Adrenal gland (tissue), 12 donors: ENCODE measurements around the gene XPNPEP2. TPM values are rescaled to one million over a fixed set of nuclear protein-coding genes. Genes with fewer than 3 reads are reported as not detected.
"Not testable (repeated sequence)": the region's sequence is repeated elsewhere in the genome, so short reads cannot be mapped to it uniquely, and the experiment has no call there.

Experiments used
- DNase-seq, 7 donors: peaks; one replicate each; pipeline ENCODE4 v3.0.0-alpha.2; 2019 to 2020
- H3K27ac ChIP-seq, 5 donors: fragments of 200-600 bp; sonication (generic) in 4 of 5; 1 replicate in 3 of 5; 2 replicates in 2 of 5; pipeline versions ENCODE4 v1.5.1 to v1.8.0; 2016 to 2020; ENCODE audit warnings: mild to moderate bottlenecking in 1 of 5
- H3K27me3 ChIP-seq: fragments of 200-600 bp; 2 replicates; pipeline ENCODE4 v1.8.0; 2021
- H3K36me3 ChIP-seq, 2 donors: fragments of 200-600 bp; replicated peaks in 1 of 2; 1 replicate in 1 of 2; 2 replicates in 1 of 2; pipeline versions ENCODE4 v1.5.1 to v1.8.0; 2018 to 2022
- H3K4me1 ChIP-seq, 2 donors: fragments of 200-600 bp; replicated peaks in 1 of 2; 1 replicate in 1 of 2; 2 replicates in 1 of 2; pipeline versions ENCODE4 v1.5.1 to v1.8.0; 2018 to 2021
- H3K4me3 ChIP-seq, 4 donors: fragments of 200-600 bp; sonication (generic) in 3 of 4; one replicate each; pipeline ENCODE4 v1.5.1; 2016 to 2018
- H3K9me3 ChIP-seq, 3 donors: fragments of 200-600 bp; sonication (generic) in 1 of 3; replicated peaks in 1 of 3; 1 replicate in 2 of 3; 2 replicates in 1 of 3; pipeline versions ENCODE4 v1.5.1 to v1.8.0; 2016 to 2021
- POLR2A ChIP-seq, 2 donors: fragments of 450-650 bp; IDR thresholded peaks; one replicate each; pipeline ENCODE4 v1.6.1; 2017; ENCODE audit warnings: antibody characterized with exemption in 2 of 2, mild to moderate bottlenecking in 2 of 2, moderate library complexity in 1 of 2
- WGBS, 4 donors: extraction: QIAGEN DNeasy Blood & Tissue Kit in 2 of 4; methylation state at CpG; one replicate each; pipeline versions ENCODE4 v1.1.5 to v1.1.7; 2013 to 2017; 5-methylcytosine and 5-hydroxymethylcytosine counted together
- intact Hi-C, 2 donors: fragments of 100-400 bp; cut with DNase I; formaldehyde crosslinking; loops; one replicate each; pipeline versions ENCODE4 v1.14.1 to v1.15.0; 2022 to 2023
- polyA plus RNA-seq, 3 donors: library from polyadenylated mRNA; stranded (reverse); fragments of 200-250 nt in 2 of 3; fragments of 350-450 nt in 1 of 3; fragmentation: Illumina TruSeq in 1 of 3; extraction: RNeasy Lipid Tissue Mini Kit (QIAGEN cat#74804) in 1 of 3; gene quantifications; one replicate each; pipeline ENCODE4 v1.2.3, GENCODE V29; 2013 to 2014
- total RNA-seq, 9 donors: library from RNA; depleted of rRNA in 4 of 9; stranded (reverse); fragments of >200 nt in 4 of 9; fragments of 120-200 nt in 1 of 9; fragmentation: NEBNext Ultra II Directional in 1 of 9; extraction: Animal tissue kit (Norgen Biotek cat#: 25700) in 1 of 9; gene quantifications; one replicate each; pipeline versions ENCODE4 v1.1.0 to v1.2.4, GENCODE V29; 2013 to 2023
- TF ChIP-seq, protein P1 (sequence below), 6 experiments: fragments of 450-650 bp in 4 of 6; fragments of 200-600 bp in 2 of 6; sonication (generic) in 1 of 6; IDR thresholded peaks; 1 replicate in 5 of 6; 2 replicates in 1 of 6; pipeline versions ENCODE4 v1.5.1 to v1.8.0; 2016 to 2021; ENCODE audit warnings: antibody characterized with exemption in 6 of 6, mild to moderate bottlenecking in 2 of 6, moderate library complexity in 1 of 6
- donor health status: healthy with polysubstance abuse.
- donor health status: Bipolar disorder and iron deficiency.
- donor health status: DM: yes; HTN: yes; CAD: no.
- donor health status: DM: no; HTN: no; CAD: no.
- donor health status: DM: no; HTN: no; CAD: no.
- donor health status: DM: yes; HTN: yes; CAD: no.

The XPNPEP2 gene
- total and polyA plus RNA-seq, 12 donors, result 0.18 to 5.4 (median 1.1) TPM

DNA sequence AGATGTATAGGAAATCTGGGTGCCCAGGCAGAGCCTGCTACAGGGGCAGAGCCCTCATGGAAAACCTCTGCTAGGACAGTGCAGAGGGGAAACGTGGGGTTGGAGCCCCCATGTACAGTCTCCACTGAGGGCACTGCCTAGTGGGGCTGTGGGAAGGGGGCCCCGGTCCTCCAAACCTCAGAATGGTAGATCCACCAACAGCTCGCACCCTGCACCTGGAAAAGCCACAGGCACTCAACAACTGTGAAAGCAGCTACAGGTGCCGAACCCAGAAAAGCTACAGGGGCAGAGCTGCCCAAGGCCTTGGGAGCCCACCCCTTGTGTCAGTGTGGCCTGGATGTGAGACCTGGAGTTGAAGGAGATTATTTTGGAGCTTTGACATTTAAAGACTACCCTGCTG lies 5.4 kb upstream of the XPNPEP2 start:
- Histone ChIP-seq H3K36me3 (no peaks in the 10 kb centered on the region), H3K27me3 (no peaks in the 10 kb centered on the region), H3K27ac (no peak overlapping the region), H3K9me3 (no peaks in the 10 kb centered on the region), H3K4me3 (no peak overlapping the region), H3K4me1 (no peaks in the 10 kb centered on the region)
- no peak for DNase-seq
- WGBS, 4 donors, result 58 to 94% (median 81%) methylated on average over 1 to 4 of the region's 4 CpGs
- intact Hi-C loops, result no loop called here
- TF ChIP-seq, protein P1, sequence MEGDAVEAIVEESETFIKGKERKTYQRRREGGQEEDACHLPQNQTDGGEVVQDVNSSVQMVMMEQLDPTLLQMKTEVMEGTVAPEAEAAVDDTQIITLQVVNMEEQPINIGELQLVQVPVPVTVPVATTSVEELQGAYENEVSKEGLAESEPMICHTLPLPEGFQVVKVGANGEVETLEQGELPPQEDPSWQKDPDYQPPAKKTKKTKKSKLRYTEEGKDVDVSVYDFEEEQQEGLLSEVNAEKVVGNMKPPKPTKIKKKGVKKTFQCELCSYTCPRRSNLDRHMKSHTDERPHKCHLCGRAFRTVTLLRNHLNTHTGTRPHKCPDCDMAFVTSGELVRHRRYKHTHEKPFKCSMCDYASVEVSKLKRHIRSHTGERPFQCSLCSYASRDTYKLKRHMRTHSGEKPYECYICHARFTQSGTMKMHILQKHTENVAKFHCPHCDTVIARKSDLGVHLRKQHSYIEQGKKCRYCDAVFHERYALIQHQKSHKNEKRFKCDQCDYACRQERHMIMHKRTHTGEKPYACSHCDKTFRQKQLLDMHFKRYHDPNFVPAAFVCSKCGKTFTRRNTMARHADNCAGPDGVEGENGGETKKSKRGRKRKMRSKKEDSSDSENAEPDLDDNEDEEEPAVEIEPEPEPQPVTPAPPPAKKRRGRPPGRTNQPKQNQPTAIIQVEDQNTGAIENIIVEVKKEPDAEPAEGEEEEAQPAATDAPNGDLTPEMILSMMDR (IDR thresholded peaks at IDR 0.05), result no peak
- no peak for TF ChIP-seq POLR2A (IDR thresholded peaks at IDR 0.05)

DNA sequence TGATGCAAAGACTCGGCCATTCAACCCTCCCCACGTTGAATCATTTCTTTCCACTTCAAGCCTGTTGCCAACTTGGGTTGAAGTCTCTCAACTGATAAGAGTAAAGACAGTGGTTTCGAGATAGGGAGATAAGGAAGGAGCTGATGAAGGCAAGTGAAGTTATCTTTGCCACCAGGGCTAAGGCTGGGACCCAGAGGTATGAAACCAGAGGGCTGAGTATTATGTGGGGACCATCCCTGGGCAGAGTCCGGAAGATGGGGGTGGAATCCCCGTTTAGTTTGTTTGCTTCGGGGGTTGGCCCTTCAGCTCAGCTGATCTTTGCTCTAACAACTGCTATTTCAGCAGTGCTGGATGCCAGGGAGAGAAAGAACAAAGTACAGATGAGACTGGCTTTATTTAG lies 2.3 kb upstream of the XPNPEP2 start:
- Histone ChIP-seq H3K27ac (no peak overlapping the region), H3K4me1 (no peaks in the 10 kb centered on the region), H3K27me3 (no peaks in the 10 kb centered on the region), H3K36me3 (no peaks in the 10 kb centered on the region), H3K4me3 (no peak overlapping the region), H3K9me3 (no peaks in the 10 kb centered on the region)
- intact Hi-C loops, result no loop called here
- 50 to 71% (median 60%) methylated on average over 4 to 6 of the region's 6 CpGs for WGBS, 4 donors
- no peak for TF ChIP-seq POLR2A (IDR thresholded peaks at IDR 0.05)
- TF ChIP-seq, protein P1 (IDR thresholded peaks at IDR 0.05), result no peak
- no peak for DNase-seq

DNA sequence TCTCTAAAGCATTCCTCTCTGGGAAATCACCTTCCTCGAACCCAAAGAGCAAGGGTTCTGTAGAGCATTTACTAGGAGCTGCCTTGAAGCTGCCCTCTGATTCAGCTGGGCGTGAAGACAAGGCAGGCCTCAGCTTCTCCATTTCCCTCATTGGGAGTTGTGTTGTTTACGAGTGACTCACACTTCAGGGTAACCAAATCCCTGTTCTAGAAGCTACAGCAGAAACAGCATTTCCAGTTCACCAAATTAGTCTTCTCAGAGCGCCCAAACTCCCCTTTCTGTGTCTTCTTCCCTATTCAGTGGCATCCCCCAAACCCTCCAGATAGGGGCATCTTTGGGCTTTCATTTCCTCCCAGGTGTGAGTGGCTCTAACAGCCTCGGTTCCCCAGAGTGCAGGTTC lies 863 bp upstream of the XPNPEP2 start:
- Histone ChIP-seq H3K9me3 (no peaks in the 10 kb centered on the region), H3K27ac (no peak overlapping the region), H3K4me3 (no peak overlapping the region), H3K36me3 (no peaks in the 10 kb centered on the region), H3K4me1 (no peaks in the 10 kb centered on the region), H3K27me3 (no peaks in the 10 kb centered on the region)
- no peak for TF ChIP-seq POLR2A (IDR thresholded peaks at IDR 0.05)
- intact Hi-C loops, result no loop called here
- no peak for DNase-seq
- WGBS, 4 donors, result 60 to 89% (median 70%) methylated on average over 4 to 5 of the region's 5 CpGs

DNA sequence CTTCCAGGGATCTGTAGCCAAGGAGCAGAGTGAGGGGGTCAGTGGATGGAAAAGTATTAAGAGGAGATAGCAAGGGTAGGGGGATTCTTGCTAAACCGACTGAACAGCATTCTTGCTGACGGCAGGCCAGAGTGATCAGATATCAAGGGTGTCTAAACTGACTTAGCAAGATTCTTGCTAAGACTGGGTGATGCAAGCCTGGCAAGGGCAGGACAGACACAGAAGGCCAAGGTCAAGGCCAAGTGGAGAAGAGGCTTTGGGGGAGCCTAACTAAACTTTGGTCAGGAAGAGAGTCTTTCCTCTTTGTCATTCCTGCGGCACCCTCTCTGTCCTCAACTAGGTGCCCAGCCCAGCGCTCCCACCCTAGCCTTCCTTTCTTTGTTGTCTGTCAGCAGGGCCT lies 799 bp downstream of the XPNPEP2 start:
- Histone ChIP-seq H3K4me1 (no peaks in the 10 kb centered on the region), H3K9me3 (no peaks in the 10 kb centered on the region), H3K36me3 (no peaks in the 10 kb centered on the region), H3K27me3 (no peaks in the 10 kb centered on the region), H3K4me3 (no peak overlapping the region), H3K27ac (no peak overlapping the region)
- intact Hi-C loops, result no loop called here
- 70 to 78% (median 73%) methylated on average over 4 of the region's 4 CpGs for WGBS, 4 donors
- no peak for DNase-seq
- TF ChIP-seq POLR2A (IDR thresholded peaks at IDR 0.05), result no peak
- TF ChIP-seq, protein P1 (IDR thresholded peaks at IDR 0.05), result no peak

DNA sequence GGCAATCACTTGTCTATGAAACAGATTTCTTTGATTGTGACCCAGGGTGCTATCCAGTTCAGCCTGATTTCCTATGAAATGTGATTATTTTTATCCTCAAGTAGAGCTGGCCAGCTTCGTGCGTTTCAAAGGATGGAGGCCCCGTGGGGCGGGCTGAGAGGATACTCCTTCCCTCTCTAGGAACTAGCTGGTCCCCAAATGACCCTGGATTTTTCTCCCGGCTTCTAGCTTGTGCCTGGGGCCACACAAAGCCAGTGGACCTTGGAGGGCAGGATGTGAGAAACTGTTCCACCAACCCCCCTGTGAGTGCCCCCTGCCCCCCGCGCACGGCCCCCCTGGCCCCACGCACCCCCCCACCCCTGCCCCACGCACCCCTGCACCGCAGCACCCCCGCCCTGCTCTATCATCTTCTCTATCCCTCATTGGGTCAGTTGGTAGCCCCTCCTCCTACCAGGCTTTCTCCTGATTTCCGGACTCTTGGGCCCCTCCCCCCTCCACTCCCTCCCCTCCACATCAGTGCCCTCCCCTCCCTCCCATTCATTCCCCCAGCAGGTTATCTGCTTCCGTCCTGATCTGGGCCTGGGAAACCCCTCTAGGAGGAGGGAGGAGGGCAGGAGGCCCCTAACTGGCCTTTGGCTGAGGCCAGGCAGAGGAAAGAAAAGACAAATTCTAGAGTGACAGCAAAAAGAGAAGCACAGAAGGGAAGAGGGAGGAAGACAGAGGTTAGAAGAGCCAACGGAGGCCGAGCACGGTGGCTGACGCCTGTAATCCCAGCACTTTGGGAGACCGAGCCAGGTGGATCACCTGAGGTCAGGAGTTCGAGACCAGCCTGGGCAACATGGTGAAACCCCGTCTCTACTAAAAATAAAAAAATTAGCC lies 3.3 kb downstream of the XPNPEP2 start:
- no peak for DNase-seq
- TF ChIP-seq, protein P1 (IDR thresholded peaks at IDR 0.05), result no peak
- TF ChIP-seq POLR2A (IDR thresholded peaks at IDR 0.05), result no peak
- 47 to 58% (median 51%) methylated on average over 10 to 18 of the region's 21 CpGs for WGBS, 4 donors
- Histone ChIP-seq H3K4me1 (no peaks in the 10 kb centered on the region), H3K36me3 (no peaks in the 10 kb centered on the region), H3K27me3 (no peaks in the 10 kb centered on the region), H3K27ac (no peak overlapping the region), H3K4me3 (no peak overlapping the region), H3K9me3 (no peaks in the 10 kb centered on the region)
- intact Hi-C loops, result no loop called here

DNA sequence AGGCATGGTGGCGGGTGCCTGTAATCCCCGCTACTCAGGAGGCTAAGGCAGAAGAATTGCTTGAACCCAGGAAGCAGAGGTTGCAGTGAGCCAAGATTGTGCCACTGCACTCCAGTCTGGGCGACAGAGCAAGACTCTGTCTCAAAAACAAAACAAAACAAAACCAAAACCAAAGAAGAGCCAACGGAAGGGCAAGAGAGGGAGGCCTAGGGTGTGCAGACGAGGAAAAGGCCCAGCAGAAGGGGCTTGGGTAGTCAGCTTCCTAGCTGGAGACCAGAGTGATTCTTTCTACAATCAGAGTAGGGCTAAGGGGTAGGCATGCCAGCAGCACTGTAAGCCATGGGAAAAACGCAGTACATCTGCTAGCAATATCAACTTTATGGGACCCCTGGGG lies 4.0 kb downstream of the XPNPEP2 start:
- WGBS, 4 donors, result 67 to 91% (median 76%) methylated on average over 6 of the region's 6 CpGs
- intact Hi-C loops, H3K4me1 ChIP-seq, H3K27me3 ChIP-seq, H3K4me3 ChIP-seq, H3K9me3 ChIP-seq, H3K27ac ChIP-seq, H3K36me3 ChIP-seq, DNase-seq: not testable (repeated sequence)
